HG02884 (cell line): ENCODE measurements around the gene ARHGAP45.
"Not testable (repeated sequence)": the region's sequence is repeated elsewhere in the genome, so short reads cannot be mapped to it uniquely, and the experiment has no call there.

Experiments used
- ATAC-seq: cut with Tn5 transposase; IDR thresholded peaks from one replicate; pipeline ENCODE4 v1.9.1; 2021; ENCODE audit warnings: mild to moderate bottlenecking, moderate library complexity; ENCODE audit not compliant: unreplicated experiment

Gene ARHGAP45

GRCh38 chr19:1066748-1067340, at the start of gene ARHGAP45:
Gene ARHGAP45 (plus strand): TSS chr19:1067167. CDS start chr19:1067406, 239 bp downstream.
- ATAC-seq = no peak

- ATAC-seq = no peak
These were observed 49.1 kb upstream of the ARHGAP45 start for GRCh38 chr19:1017906-1018305.

- no peak for ATAC-seq
These were observed 48.6 kb upstream of the ARHGAP45 start for GRCh38 chr19:1018393-1018792.

GRCh38 chr19:1018932-1019615, 47.9 kb upstream of the ARHGAP45 start:
- no peak for ATAC-seq

GRCh38 chr19:1019616-1019961, 47.4 kb upstream of the ARHGAP45 start:
- no peak for ATAC-seq

GRCh38 chr19:1019980-1020867, 46.7 kb upstream of the ARHGAP45 start:
- ATAC-seq = peak; percentile 9

GRCh38 chr19:1020868-1021425, 46.0 kb upstream of the ARHGAP45 start, which contains the start of gene TMEM259:
Gene TMEM259 (minus strand): TSS chr19:1021123. CDS start chr19:1020996, 127 bp downstream.
- ATAC-seq = peak; percentile 61

GRCh38 chr19:1023883-1024188, 43.1 kb upstream of the ARHGAP45 start:
- ATAC-seq = not testable (repeated sequence)

GRCh38 chr19:1025080-1025479, 41.9 kb upstream of the ARHGAP45 start:
- ATAC-seq = not testable (repeated sequence)

GRCh38 chr19:1025960-1026782, 40.8 kb upstream of the ARHGAP45 start, which contains the start of gene CNN2:
Gene CNN2 (plus strand): TSS chr19:1026608. CDS start chr19:1026662, 54 bp downstream.
- no peak for ATAC-seq

- ATAC-seq = no peak
These were observed 40.0 kb upstream of the ARHGAP45 start for GRCh38 chr19:1026783-1027649.

GRCh38 chr19:1027650-1028061, 39.3 kb upstream of the ARHGAP45 start:
- ATAC-seq = no peak

GRCh38 chr19:1028062-1028926, 38.7 kb upstream of the ARHGAP45 start:
- ATAC-seq = no peak

GRCh38 chr19:1032264-1032867, 34.6 kb upstream of the ARHGAP45 start:
- ATAC-seq = no peak

- ATAC-seq = no peak
These were observed 30.9 kb upstream of the ARHGAP45 start for GRCh38 chr19:1035998-1036621.

- ATAC-seq = no peak
These were observed 29.3 kb upstream of the ARHGAP45 start for GRCh38 chr19:1037621-1038064.

GRCh38 chr19:1038978-1039645, 27.9 kb upstream of the ARHGAP45 start:
- no peak for ATAC-seq
